GM19455 (cell line): ENCODE measurements around the gene CDC45.

Experiments used
- ATAC-seq: cut with Tn5 transposase; IDR thresholded peaks from one replicate; pipeline ENCODE4 v1.9.1; 2021; ENCODE audit not compliant: unreplicated experiment

CDC45 gene

GRCh38 chr22:19514831-19515565, 35.3 kb downstream of the CDC45 start:
- ATAC-seq = no peak

- ATAC-seq = no peak
These were observed 36.1 kb downstream of the CDC45 start for GRCh38 chr22:19515654-19516377.

- no peak for ATAC-seq
These were observed 36.9 kb downstream of the CDC45 start for GRCh38 chr22:19516378-19517170.

- ATAC-seq = no peak
These were observed 37.4 kb downstream of the CDC45 start for GRCh38 chr22:19517171-19517500.

- no peak for ATAC-seq
These were observed 38.3 kb downstream of the CDC45 start for GRCh38 chr22:19517919-19518611.

- ATAC-seq = no peak
These were observed 38.9 kb downstream of the CDC45 start for GRCh38 chr22:19518635-19519034.

GRCh38 chr22:19519041-19519926, 39.6 kb downstream of the CDC45 start:
- no peak for ATAC-seq

- ATAC-seq = no peak
These were observed 40.3 kb downstream of the CDC45 start for GRCh38 chr22:19520007-19520406.

GRCh38 chr22:19520566-19521305, 41.0 kb downstream of the CDC45 start:
- ATAC-seq = no peak

GRCh38 chr22:19522190-19522880, 42.6 kb downstream of the CDC45 start:
- no peak for ATAC-seq

- ATAC-seq = no peak
These were observed 43.1 kb downstream of the CDC45 start for GRCh38 chr22:19522881-19523239.

- ATAC-seq = no peak
These were observed 43.8 kb downstream of the CDC45 start for GRCh38 chr22:19523240-19524169.

- no peak for ATAC-seq
These were observed 44.7 kb downstream of the CDC45 start, which contains the start of gene CLDN5 for GRCh38 chr22:19524170-19525115. Gene CLDN5 (minus strand): TSS chr22:19524410. CDS start chr22:19524255, 155 bp downstream.

- ATAC-seq = no peak
These were observed 45.5 kb downstream of the CDC45 start for GRCh38 chr22:19525116-19525660.

GRCh38 chr22:19525666-19526065, 45.9 kb downstream of the CDC45 start:
- no peak for ATAC-seq

GRCh38 chr22:19526076-19526701, 46.5 kb downstream of the CDC45 start:
- ATAC-seq = no peak
